ENCODE measurements around the gene OGN. TPM values are rescaled to one million over a fixed set of nuclear protein-coding genes. Genes with fewer than 3 reads are reported as not detected.

The OGN gene
- polyA plus RNA-seq, 1 donor (not counting 4 experiments of a cell fraction or from before 2014, with no cell fraction given) = not detected

DNA sequence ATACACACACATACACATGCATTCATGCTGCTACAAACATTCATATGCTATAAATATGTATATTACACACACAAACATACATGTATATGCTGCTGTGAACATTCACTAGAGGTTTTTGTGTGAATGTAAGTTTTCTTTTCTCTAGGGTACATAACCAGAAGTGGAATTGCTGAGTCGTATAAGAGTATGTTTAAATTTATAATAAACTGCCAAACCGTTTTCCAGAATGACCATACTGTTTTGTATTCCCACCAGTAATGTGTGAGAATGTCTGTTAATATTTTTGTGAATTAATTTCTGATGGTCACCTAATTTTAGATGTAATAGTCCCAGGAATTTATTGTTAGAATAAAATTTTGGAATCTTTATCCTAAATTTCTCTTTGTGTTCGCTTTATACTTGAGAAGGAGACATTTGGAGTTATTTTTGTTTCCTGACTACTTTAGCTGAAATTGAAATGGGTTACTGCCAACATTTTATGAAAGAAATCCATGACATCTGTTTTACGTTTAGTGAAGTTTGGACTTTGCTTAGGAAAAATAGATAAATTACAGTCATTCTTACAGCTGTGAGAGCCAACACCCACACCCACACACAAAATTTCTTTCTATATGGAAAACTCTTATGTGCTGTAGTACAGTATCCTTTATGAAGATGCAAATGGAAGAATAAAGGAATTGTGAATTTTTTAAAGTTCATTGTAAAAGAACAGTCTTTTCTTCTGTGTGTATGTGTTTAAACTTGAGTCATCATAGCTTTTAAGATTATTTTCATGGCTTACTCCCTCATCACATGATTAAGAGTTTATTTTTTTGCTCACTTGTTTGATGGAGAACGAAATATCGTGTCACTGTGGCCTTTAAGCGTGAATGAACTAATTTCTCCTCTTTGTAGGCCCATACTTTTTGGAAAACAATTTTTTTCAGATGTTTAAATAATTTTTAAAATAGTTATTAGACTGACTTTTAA, 54.3 kb downstream of the OGN start:
- no peaks in the 10 kb centered on the region for H3K79me2 ChIP-seq (ENCODE audit: control insufficient read depth, insufficient read depth, low read length)
- H3K9me3 ChIP-seq (ENCODE audit: control insufficient read depth, low read depth, low read length) = no peaks in the 10 kb centered on the region
- no peak overlapping the region for H2AFZ ChIP-seq (ENCODE audit: control insufficient read depth, low read length)
- no peak for FAIRE-seq
- no peak overlapping the region for H3K9ac ChIP-seq (ENCODE audit: control insufficient read depth, extremely low read depth, insufficient read depth, low read length)
- dilution Hi-C loops (cut with MboI; ENCODE audit: extremely low pct_ligation_motif_present, low sequenced_read_pairs) = no loop called here
- no peaks in the 10 kb centered on the region for H4K20me1 ChIP-seq (ENCODE audit: control insufficient read depth, extremely low read depth, insufficient read depth, low read length)
- no peaks in the 10 kb centered on the region for H3K9me1 ChIP-seq (ENCODE audit: control insufficient read depth, extremely low read depth, insufficient read depth, low read length)
- no peak overlapping the region for H3K4me2 ChIP-seq (ENCODE audit: control insufficient read depth, extremely low read depth, insufficient read depth, low read depth, low read length)
- TF ChIP-seq EZH2 (IDR thresholded peaks at IDR 0.05; ENCODE audit: low read length) = no peak
- TF ChIP-seq, protein P1, sequence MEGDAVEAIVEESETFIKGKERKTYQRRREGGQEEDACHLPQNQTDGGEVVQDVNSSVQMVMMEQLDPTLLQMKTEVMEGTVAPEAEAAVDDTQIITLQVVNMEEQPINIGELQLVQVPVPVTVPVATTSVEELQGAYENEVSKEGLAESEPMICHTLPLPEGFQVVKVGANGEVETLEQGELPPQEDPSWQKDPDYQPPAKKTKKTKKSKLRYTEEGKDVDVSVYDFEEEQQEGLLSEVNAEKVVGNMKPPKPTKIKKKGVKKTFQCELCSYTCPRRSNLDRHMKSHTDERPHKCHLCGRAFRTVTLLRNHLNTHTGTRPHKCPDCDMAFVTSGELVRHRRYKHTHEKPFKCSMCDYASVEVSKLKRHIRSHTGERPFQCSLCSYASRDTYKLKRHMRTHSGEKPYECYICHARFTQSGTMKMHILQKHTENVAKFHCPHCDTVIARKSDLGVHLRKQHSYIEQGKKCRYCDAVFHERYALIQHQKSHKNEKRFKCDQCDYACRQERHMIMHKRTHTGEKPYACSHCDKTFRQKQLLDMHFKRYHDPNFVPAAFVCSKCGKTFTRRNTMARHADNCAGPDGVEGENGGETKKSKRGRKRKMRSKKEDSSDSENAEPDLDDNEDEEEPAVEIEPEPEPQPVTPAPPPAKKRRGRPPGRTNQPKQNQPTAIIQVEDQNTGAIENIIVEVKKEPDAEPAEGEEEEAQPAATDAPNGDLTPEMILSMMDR (optimal IDR thresholded peaks at IDR 0.05 in 1 of 3, IDR thresholded peaks at IDR 0.05 in 1 of 3, conservative IDR thresholded peaks at IDR 0.05 in 1 of 3; ENCODE audit: extremely low read depth in 1 of 3, insufficient read depth in 2 of 3, low read length in 3 of 3) = no peak
- DNase-seq (ENCODE audit: low read depth, low spot score) = no peak
- H3K36me3 ChIP-seq (ENCODE audit: control insufficient read depth in 2 of 2, extremely low read depth in 1 of 2, insufficient read depth in 2 of 2, low read length in 2 of 2) = no peaks in the 10 kb centered on the region
- H3K4me1 ChIP-seq (ENCODE audit: control insufficient read depth, extremely low read depth, insufficient read depth, low read length) = no peaks in the 10 kb centered on the region
- no peak overlapping the region for H3K4me3 ChIP-seq (ENCODE audit: control insufficient read depth in 2 of 3, extremely low read depth in 1 of 3, insufficient read depth in 2 of 3, low read depth in 1 of 3, low read length in 3 of 3)
- H3K27ac ChIP-seq (ENCODE audit: control insufficient read depth, insufficient read depth, low read length) = no peak overlapping the region
- H3K27me3 ChIP-seq (ENCODE audit: control insufficient read depth, extremely low read depth, insufficient read depth, low read length) = no peaks in the 10 kb centered on the region

DNA sequence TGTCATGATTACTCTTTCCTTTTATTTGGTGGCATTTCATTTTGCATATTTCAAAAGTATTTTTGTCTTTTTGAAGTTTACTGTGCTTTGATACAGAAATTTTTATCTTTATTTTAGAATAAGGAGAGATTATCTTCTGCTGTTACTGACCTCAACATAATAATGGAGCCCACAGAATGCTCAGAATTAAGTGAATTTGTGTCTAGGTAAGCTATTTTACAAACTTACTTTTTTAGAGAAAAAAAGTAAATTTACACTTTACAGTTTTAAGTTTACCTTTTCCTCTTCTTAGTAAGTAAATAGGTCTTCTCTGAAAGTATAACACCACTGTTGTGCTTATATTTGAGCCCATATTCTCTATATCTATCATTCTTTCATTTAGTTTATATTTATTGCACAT, 58.8 kb downstream of the OGN start:
- H3K36me3 ChIP-seq (ENCODE audit: control insufficient read depth in 2 of 2, extremely low read depth in 1 of 2, insufficient read depth in 2 of 2, low read length in 2 of 2) = no peaks in the 10 kb centered on the region
- no peak overlapping the region for H3K4me2 ChIP-seq (ENCODE audit: control insufficient read depth, extremely low read depth, insufficient read depth, low read depth, low read length)
- no peak for FAIRE-seq
- no peak for TF ChIP-seq EZH2 (IDR thresholded peaks at IDR 0.05; ENCODE audit: low read length)
- TF ChIP-seq, protein P1 (optimal IDR thresholded peaks at IDR 0.05 in 1 of 3, IDR thresholded peaks at IDR 0.05 in 1 of 3, conservative IDR thresholded peaks at IDR 0.05 in 1 of 3; ENCODE audit: extremely low read depth in 1 of 3, insufficient read depth in 2 of 3, low read length in 3 of 3) = no peak
- no peaks in the 10 kb centered on the region for H3K9me1 ChIP-seq (ENCODE audit: control insufficient read depth, extremely low read depth, insufficient read depth, low read length)
- H4K20me1 ChIP-seq (ENCODE audit: control insufficient read depth, extremely low read depth, insufficient read depth, low read length) = no peaks in the 10 kb centered on the region
- no peaks in the 10 kb centered on the region for H3K27me3 ChIP-seq (ENCODE audit: control insufficient read depth, extremely low read depth, insufficient read depth, low read length)
- no peak overlapping the region for H3K4me3 ChIP-seq (ENCODE audit: control insufficient read depth in 2 of 3, extremely low read depth in 1 of 3, insufficient read depth in 2 of 3, low read depth in 1 of 3, low read length in 3 of 3)
- dilution Hi-C loops (cut with MboI; ENCODE audit: extremely low pct_ligation_motif_present, low sequenced_read_pairs) = no loop called here
- no peaks in the 10 kb centered on the region for H3K9me3 ChIP-seq (ENCODE audit: control insufficient read depth, low read depth, low read length)
- DNase-seq (ENCODE audit: low read depth, low spot score) = no peak
- H3K27ac ChIP-seq (ENCODE audit: control insufficient read depth, insufficient read depth, low read length) = no peak overlapping the region
- H3K79me2 ChIP-seq (ENCODE audit: control insufficient read depth, insufficient read depth, low read length) = no peaks in the 10 kb centered on the region
- H3K9ac ChIP-seq (ENCODE audit: control insufficient read depth, extremely low read depth, insufficient read depth, low read length) = no peak overlapping the region
- no peak overlapping the region for H2AFZ ChIP-seq (ENCODE audit: control insufficient read depth, low read length)
- H3K4me1 ChIP-seq (ENCODE audit: control insufficient read depth, extremely low read depth, insufficient read depth, low read length) = no peaks in the 10 kb centered on the region
